ENCODE measurements around the gene CCDC50. TPM values are rescaled to one million over a fixed set of nuclear protein-coding genes. Genes with fewer than 3 reads are reported as not detected.

Gene CCDC50, protein sequence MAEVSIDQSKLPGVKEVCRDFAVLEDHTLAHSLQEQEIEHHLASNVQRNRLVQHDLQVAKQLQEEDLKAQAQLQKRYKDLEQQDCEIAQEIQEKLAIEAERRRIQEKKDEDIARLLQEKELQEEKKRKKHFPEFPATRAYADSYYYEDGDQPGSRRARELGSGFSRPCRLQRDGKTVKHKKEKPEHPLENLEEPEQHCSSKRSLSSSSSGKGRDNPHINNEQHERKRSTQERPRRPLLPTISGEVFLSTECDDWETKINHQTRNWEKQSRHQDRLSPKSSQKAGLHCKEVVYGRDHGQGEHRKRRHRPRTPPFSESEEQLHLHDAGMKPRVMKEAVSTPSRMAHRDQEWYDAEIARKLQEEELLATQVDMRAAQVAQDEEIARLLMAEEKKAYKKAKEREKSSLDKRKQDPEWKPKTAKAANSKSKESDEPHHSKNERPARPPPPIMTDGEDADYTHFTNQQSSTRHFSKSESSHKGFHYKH
- 170 and 197 TPM in 2 replicates for total RNA-seq

DNA sequence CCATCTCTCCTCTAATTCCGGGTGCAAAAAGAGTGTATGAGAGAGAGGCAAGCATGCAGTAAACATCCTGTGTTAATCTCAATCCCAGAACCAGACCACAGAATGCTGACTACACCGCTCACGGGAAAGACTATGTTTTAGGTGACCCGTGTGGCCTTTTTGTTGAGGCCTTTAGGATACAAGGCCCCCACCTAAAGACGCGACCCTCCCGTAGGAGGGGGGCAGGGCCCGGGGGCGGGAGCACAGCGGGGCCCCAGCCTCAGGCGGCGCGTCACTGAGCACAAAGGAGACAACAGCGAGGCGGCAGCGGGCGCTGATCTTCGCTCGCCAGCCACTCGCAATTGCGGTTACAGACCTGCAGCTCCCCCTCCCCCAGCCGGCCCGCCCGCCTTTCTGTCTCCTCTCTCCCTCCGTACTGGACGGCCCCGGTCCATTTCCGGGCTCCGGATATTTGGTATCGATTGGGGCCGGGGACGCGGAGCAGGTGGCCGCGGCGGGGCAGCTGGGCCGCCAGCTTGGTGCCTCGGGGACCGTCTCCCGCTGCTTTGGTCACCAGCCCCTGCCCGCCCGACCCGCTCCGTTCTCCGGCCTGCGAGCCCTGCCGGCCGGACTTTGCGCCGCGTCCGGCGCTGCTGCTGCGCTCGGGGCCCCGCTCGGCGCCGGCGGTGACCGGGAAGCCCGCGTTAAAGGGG lies at the start of gene CCDC50:
Gene CCDC50, plus strand, starts transcription at position 433 of the 692 bp plus-strand sequence. CDS start 281 bp downstream, outside the sequence.
- DNase-seq (ENCODE audit: low read depth): peak; percentile 50

DNA sequence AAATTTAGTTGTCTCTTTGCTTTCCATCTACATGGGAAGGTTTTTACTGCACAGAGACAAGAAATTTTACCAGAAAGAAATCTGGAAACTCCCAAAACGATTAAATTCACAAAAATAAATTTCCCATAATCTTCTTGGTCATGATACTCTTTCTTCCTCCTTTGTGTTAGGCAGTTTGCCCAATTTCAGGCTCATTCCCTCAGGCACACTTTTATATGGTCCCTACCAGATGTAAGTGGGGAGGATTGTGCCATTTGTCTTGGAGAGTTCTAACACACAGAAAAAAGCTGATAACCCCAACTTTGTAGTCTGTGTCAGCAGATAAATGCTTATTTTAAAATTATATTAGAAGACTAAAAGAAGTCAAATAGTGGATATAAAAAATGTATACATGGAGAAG lies 49.1 kb upstream of the CCDC50 start:
- no peak for DNase-seq (ENCODE audit: low read depth)

DNA sequence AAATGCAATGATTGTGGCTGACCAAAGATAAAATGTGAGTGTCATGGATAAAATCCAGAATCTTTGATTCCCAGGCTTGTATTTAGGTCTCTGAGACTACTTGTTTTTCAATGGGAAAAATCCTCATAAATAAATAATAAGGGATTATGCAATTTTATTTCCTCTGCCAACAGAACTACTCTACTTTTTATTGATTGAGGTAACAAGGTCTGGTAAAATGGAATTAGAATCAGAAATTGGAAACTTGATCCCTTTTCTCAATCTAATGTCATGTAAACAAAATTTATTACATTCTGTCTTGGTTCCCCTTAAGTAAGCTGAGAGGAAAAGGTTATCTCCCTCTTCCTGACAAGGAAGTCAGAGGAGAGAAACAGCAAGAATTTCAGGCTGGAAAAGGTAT lies 48.3 kb upstream of the CCDC50 start:
- no peak for DNase-seq (ENCODE audit: low read depth)

DNA sequence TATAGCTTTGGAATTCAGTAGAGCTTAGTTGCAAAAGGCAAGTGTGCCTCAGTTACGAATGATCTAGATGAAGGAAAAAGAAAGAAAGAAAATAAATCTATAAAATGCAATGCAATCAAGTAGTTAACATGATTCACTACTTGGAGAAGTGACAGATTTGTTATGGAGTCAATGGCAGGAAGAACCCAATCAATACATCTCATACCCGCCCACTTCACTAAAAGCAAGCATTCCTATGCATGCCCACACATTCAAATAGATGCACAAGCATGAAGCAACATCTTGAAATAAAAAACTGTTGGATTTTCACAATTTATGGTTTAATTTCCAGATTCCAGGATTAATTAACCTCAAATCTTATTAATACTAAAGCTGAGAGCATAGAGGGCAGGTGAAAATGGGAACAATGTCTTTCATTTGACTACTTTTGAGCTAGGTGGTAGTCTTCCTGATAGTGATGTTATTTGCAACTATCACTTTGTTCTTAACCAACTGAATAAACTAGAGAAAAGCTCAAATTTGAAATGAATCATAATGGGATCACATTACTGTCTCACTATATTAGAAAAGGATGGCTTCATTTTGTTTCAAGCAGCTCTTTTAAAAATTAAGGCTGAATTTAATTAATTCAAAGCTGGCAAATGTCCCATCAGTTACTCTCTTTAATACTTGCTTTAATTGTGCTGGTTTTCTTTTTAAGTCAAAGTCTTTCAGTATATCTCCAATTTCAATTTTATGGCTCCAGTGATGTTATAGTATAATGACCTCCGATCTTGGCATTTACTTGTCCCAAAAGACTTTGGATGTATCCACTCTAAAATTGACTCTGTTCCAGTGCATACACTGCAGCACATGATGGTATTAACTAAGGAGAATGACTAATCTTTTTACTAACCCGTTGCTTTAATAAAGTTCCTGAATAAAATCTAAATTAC lies 46.7 kb upstream of the CCDC50 start:
- DNase-seq (ENCODE audit: low read depth): no peak

DNA sequence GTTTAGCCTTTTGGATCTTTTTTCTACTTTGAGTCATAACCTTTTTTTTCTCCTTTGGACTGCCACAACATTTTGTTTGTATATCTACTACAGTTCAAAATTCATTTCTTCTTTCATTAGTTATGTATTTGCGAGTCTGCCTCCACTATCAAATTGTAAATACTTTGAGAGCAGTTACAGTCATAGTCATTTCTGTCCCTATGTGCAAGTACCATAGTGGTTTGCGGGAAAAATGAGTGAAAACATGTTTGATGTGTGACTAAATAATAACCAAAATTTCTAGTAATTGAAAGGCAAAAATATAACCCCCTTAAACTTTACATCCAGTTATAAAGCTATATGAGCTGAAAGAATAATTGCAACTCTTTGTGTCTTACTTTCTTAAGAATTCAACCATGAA lies 45.8 kb upstream of the CCDC50 start:
- no peak for DNase-seq (ENCODE audit: low read depth)

DNA sequence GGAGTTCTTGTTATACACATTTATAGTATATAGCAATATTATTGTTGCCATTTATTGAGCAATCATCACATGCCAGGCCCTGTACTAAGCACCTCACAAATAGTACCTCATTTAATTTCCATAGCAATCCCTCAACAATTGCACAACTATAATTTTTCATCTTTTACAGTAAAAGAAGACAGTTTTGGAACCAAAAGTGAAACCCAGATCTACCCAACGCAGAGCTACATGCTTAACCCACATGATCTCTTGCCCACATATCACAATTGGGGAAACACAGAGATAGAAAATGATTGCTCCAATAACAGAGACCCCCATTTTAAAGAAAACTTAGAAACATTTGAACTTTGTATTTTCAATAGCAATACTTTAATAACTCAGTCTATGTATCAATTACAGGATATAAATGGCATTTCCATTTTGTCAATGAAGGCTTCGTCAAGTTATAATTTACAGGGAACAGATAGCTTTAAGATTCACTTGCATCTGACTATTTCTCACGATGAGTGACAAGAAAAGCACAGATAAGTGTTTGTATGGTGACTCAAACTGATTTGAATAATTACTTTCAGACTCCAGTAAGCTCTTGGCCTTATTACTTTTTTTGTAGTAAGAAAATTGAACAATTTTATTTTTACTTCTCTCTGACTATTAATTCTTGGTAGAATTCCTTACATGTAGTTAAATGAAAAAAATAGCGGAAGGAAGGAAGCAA lies 38.7 kb upstream of the CCDC50 start:
- DNase-seq (ENCODE audit: low read depth): peak; percentile 25

DNA sequence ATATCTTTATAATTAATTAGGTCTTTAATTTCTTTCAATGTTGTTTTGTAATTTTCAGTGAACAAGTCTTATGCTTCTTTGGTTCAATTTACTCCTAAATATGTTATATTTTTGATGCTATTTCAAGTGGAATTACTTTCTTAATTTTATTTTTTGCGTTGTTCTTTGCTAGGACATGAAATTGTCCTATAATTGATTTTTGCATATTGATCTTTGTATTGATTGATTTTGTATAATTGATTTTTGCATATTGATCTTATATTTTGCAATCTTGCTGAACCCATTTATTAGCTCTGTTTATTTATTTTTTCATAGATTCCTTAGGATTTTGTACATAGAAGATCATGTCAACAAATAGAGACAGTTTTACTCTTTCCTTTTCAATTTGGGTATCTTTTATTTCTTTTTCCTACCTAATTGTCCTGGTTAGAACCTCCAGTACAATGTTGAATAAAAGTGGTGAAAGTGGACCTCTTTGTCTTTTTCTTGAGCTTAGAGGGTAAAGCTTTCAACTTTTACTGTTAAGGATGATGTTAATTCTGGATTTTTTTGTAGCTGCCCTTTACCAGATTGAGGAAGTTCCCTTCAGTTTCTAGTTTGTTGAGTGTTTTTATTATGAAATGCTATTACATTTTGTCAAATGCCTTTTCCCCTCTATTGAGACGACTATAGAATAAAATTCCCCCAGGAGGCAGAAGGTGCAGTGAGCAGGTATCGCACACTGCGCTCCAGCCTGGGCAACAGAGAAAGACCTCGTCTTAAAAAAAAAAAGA lies 36.8 kb upstream of the CCDC50 start:
- no peak for DNase-seq (ENCODE audit: low read depth)

DNA sequence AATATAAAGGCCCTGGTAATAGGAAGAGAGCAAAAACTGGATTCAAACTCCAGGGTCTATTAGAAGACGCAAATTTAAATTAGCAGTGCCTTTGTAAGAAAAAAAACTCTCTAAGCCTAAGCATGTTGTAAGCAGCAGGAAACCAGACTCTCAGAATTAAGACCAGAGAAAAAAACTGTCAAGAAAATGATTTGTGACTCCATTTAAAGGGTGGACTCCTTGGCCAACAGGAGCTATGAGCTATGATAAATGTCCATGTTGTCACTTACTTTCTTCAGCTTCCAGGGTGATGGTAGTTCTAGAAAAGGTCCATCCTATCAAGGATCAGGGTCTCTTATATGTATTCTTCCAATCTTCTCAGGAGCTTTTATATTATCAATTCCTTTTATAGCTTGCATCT lies 34.9 kb upstream of the CCDC50 start:
- DNase-seq (ENCODE audit: low read depth): no peak

DNA sequence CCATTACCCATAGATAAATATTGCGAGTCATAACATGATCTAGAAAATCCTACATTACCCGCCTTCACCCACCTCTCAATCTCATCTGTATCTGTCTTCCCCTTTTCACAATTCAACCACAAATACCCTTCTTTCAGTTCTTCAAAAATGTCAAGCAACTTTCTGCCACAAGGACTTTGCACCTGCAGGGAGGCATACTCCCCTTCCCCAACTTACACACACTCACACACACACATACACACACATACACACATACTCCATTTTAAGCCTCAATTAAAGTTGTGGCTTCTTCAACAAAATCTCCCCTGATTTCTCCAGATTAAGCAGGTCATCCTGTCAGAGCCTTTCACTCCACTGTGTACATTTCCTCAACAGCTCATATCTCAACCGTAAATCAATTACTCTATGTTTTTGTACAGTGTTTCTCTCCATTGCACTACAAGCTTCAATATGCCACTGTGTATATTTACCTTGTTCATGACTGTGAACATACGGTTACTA lies 33.1 kb upstream of the CCDC50 start:
- no peak for DNase-seq (ENCODE audit: low read depth)

DNA sequence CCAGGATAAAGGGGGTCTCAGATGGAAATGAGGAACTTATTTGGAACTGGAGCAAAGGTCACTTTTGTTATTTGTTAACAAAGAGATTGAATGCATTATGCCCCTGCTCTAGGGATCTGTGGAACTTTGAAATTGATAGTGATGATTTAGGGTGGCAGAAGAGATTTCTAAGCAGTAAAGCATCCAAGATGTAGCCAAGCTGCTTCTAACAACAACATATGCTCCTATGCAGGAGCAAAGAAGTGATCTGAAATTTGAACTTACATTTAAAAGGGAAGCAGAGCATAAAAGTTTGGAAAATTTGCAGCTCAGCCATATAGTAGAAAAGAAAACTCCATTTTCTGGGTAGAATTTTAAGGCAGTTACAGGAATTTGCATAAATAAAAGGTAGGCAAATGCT lies 30.3 kb upstream of the CCDC50 start:
- DNase-seq (ENCODE audit: low read depth): no peak

DNA sequence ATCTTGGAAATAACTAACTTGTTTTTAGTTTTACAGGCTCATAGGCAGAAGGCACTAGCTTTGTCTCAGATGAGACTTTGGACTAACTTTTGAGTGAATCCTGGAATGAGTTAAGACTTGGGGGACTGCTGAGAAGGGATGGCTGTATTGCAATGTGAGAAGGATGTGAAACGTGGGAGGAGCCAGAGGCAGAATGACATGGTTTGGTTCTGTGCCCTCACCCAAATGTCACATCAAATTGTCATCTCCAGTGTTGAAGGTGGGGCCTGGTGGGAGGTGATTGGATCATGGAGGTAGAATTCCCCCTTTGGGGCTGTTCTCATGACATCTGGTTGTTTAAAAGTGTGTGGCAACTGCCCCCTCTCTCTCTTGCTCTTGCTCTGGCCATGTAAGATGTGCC lies 28.8 kb upstream of the CCDC50 start:
- DNase-seq (ENCODE audit: low read depth): no peak

DNA sequence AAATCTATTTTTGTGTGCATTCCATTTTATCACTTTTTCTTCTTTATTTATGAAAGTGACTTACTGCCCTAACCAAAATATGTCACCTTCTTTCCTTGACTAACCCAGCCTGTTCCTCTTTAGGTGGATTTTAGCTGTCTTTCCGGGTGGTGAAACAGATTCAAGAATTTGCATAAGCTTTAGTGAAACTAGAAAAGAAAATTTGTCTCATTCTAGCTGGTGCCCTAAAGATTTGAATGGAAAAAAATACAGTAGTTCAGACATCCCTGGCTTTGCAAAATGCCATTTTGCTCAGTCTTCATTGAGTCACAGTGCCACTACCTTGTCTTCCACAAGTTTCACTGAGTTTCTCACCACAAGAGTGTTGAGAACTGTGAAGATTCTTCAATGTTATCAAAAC lies 28.2 kb upstream of the CCDC50 start:
- DNase-seq (ENCODE audit: low read depth): no peak

DNA sequence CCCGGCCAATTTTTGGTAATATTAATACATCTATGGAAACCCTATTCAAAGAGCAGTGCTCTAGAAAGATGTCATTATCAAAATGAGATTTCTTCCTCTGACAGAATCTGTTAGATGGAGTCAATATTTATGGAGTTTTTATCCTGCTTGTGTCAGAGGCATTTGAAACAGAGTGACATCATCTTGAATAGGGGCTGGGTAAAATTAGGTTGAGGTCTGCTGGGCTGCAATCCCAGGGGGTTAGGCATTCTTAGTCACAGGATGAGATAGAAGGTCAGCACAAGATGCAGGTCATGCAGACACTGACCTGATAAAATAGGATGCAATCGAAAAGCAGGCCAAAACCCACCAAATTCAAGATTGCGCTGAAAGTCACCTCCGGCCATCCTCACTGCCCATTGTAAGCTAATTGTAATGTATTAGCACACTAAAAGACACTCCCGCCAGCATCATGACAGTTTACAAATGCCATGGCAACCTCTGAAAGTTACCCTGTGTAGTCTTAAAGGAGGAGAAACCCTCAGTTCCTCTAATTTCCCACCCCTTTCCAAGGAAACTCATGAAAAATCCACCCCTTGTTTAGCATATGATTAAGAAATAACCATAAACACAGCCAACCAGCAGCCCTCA lies 27.3 kb upstream of the CCDC50 start:
- no peak for DNase-seq (ENCODE audit: low read depth)

DNA sequence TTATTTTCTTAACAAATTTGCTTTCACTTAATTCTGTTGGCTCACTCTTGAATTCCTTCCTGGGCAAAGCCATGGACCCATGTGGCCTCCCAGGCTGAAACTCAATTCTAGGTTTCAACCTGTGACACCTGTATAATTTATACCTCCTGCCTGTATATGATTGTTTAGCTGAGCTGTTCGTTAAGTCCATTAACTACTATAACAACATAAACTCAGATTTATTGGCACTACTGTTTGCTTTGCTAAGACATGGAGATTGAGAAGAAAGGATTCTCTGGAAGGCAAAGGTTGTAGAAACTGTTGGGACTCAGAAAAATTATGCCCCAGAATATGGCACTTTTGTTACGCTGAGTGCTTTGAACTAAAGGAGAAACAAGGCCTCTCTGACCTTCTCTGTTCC lies 26.7 kb upstream of the CCDC50 start:
- DNase-seq (ENCODE audit: low read depth): no peak

DNA sequence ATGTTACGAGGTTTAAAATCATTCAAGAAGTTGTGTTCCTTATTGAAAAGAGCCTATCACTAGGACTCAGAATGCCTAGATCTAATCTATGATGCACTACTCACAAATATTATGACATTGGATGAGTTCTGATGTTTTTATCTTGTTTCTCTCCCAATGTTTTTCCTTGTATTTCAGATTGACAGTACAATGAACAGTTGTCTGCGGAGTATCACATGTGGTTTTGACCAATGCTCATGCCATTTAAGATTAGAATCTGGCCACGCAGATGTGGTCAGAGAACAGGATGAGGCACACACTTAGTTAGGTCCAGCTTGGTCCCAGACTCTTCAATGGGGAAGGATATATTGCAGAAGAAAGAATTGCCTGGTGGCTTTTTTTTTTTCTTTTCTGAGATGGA lies 25.6 kb upstream of the CCDC50 start:
- no peak for DNase-seq (ENCODE audit: low read depth)

DNA sequence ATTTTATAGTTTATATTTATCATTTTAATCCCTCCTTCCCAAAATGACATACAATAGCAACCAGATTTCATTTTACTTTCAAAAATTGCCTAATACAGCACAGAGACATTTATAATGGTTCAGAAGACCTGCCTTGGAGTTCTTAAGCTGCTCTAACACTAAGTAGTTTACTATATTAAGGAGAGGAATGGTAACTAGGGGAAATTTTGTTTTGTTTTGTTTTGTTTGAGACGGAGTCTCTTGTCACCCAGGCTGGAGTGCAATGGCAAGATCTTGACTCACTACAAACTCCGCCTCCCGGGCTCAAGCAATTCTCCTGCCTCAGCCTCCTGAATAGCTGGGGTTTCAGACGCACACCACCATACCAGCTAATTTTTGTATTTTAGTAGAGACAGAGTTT lies 22.8 kb upstream of the CCDC50 start:
- DNase-seq (ENCODE audit: low read depth): no peak

DNA sequence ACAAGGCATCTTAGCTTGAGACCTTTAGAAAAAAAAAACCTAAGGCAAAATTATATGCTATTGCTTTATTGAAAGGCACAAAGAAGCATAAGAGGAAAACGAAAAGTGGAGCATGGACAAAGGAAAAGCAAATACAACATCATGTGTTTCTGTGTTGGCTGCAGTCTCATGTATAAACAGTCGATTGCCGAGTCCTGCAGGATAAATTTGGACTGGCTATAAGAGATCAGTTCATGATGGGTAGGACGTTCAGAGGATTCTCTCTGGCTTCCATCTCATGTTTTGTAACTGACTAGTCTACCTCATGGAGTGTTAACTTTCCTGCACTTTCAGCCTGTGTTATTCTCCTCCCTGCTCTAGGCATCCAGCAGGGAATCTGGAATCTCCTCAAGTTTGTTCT lies 21.9 kb upstream of the CCDC50 start:
- DNase-seq (ENCODE audit: low read depth): no peak

DNA sequence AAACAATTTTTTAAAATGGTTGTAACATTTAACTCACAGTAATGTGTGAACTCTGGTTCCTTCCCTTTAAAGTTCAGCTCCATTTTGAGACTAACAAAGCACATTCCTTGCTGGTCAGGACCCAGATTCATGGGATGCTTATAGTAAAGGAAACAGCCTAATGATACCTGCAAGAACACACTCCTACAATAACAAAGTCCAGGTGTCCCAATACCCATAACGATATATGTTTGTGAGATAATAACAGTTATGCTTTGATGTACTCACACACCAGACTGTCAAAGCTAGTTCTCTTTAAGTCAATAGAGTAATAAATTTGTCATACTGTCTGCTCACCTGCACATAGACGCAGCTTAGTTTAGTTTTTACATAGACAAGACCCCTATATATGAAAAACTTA lies 15.9 kb upstream of the CCDC50 start:
- DNase-seq (ENCODE audit: low read depth): no peak

DNA sequence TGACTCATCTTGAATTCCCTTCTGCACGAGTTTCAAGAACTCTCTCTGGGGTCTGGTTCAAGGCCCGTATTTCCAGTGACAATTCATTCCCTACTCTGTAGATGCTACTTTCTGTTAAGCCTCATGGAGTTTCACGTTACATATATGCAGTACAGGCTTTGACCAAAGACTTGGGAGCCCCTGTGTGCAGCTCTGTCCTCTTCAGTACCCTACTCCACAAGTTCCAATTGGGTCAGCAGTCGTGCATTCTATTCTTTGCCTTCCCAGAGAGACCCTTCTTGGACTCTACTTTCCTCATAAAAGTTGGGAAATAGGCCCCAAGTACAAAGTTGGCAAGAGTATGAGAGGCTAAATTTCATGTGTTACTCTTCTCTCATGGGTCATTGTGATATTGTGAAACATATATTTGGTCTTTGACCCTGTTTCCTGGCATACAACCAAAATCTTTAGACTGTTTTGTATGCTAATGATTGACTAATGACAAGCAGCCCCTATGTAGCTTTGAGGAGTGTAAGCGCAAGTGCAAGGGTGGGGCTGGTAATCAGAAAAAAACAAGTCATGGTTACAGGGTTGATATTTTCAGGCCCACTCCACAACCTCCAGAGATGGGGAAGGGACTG lies 15.0 kb upstream of the CCDC50 start:
- DNase-seq (ENCODE audit: low read depth): no peak
